Measurements from ENCODE around the gene WNT4. TPM values are rescaled to one million over a fixed set of nuclear protein-coding genes. Genes with fewer than 3 reads are reported as not detected.

The WNT4 gene
- total and polyA plus RNA-seq, 10 of the 15 experiments (the other 5 are each of a cell fraction or from before 2014, with no cell fraction given), result 0.01 TPM; not detected in 9

- H3K27ac ChIP-seq (ENCODE audit: control insufficient read depth, insufficient read depth), result no peak overlapping the region
- SMC1A ChIA-PET (ENCODE audit: uncharacterized antibody, unreplicated experiment), result no interaction called here
- FAIRE-seq, result no peak
- no peaks in the 10 kb centered on the region for H3K36me3 ChIP-seq (ENCODE audit: control insufficient read depth in 2 of 2, insufficient read depth in 2 of 2, low read length in 1 of 2)
- POLR2A ChIA-PET, result interaction anchor here (1.4 kb wide), 1 partner anchor 11 kb away, joined by 3 read pairs; no protein-coding TSS in a partner anchor
- in situ Hi-C loops (cut with MboI), result no loop called here
- H3K79me2 ChIP-seq (ENCODE audit: control insufficient read depth, insufficient read depth, low read length), result no peaks in the 10 kb centered on the region
- no peak overlapping the region for H3K4me2 ChIP-seq (ENCODE audit: control insufficient read depth, insufficient read depth)
- H3K9me3 ChIP-seq (replicated peaks; ENCODE audit: control insufficient read depth, insufficient read depth, low read length), result no peaks in the 10 kb centered on the region
- CTCF ChIA-PET, result no interaction called here
- ATAC-seq, result no peak
- no peak overlapping the region for H3K9ac ChIP-seq (ENCODE audit: control insufficient read depth, insufficient read depth, low read length)
- no peak overlapping the region for H2AFZ ChIP-seq (ENCODE audit: control insufficient read depth, low read depth, low read length)
- WGBS (ENCODE audit: insufficient coverage, insufficient replicate concordance, low lambda C conversion rate, missing lambda C conversion rate), result 23% methylated on average over 3 of the region's 3 CpGs
- no TSS peak for BruUV-seq (replicated peaks)
- TF ChIP-seq JUND (IDR thresholded peaks at IDR 0.05; ENCODE audit: low read depth, low read length) (no peak), PAX8 (IDR thresholded peaks at IDR 0.05) (no peak), PRDM15 (CRISPR knock-in tag; IDR thresholded peaks at IDR 0.05) (no peak), RAD21 (IDR thresholded peaks at IDR 0.05; ENCODE audit: insufficient read depth, low read depth, low read length) (no peak), NFYA (IDR thresholded peaks at IDR 0.05; ENCODE audit: borderline replicate concordance, low read depth, low read length) (no peak), MYB (IDR thresholded peaks at IDR 0.05; ENCODE audit: borderline replicate concordance, low read depth, low read length) (no peak), RBBP5 (conservative IDR thresholded peaks at IDR 0.05) (no peak), ZNF217 (IDR thresholded peaks at IDR 0.05) (no peak), POLR2AphosphoS5 (IDR thresholded peaks at IDR 0.05; ENCODE audit: low read length) (no peak), KDM1A (IDR thresholded peaks at IDR 0.05; ENCODE audit: borderline replicate concordance) (no peak), NR2C2 (IDR thresholded peaks at IDR 0.05; ENCODE audit: borderline replicate concordance, control insufficient read depth, insufficient read length, low read depth) (no peak), MEF2B (IDR thresholded peaks at IDR 0.05; ENCODE audit: partially characterized antibody, poor library complexity, severe bottlenecking) (no peak), HSF1 (IDR thresholded peaks at IDR 0.05; ENCODE audit: low read depth, low read length) (no peak), NFXL1 (IDR thresholded peaks at IDR 0.05; ENCODE audit: borderline replicate concordance) (no peak), ZBTB4 (CRISPR knock-in tag; IDR thresholded peaks at IDR 0.05) (no peak), EZH2 (IDR thresholded peaks at IDR 0.05; ENCODE audit: borderline replicate concordance, control insufficient read depth, low read depth, low read length) (no peak), HCFC1 (IDR thresholded peaks at IDR 0.05; ENCODE audit: low read length) (no peak), SMARCA5 (IDR thresholded peaks at IDR 0.05) (no peak)
- H3K27me3 ChIP-seq (replicated peaks in 1 of 2; ENCODE audit: control insufficient read depth in 2 of 2, insufficient read depth in 2 of 2, low read length in 1 of 2), result no peaks in the 10 kb centered on the region
- DNase-seq (ENCODE audit: low read depth, low spot score), result no peak
- H3K4me1 ChIP-seq (ENCODE audit: control insufficient read depth, insufficient read depth, low read length), result peaks cover 6% of the 10 kb centered on the region
- RAD21 ChIA-PET (ENCODE audit: unreplicated experiment), result no interaction called here
- no peak overlapping the region for H3K4me3 ChIP-seq
- intact Hi-C loops (cut with micrococcal nuclease; ENCODE audit: unreplicated experiment), result no loop called here
- H4K20me1 ChIP-seq (ENCODE audit: control insufficient read depth, insufficient read depth), result no peaks in the 10 kb centered on the region
These were observed 47.8 kb upstream of the WNT4 start for GRCh38 chr1:22190731-22191130.
